Gastroesophageal sphincter (tissue), 4 donors: ENCODE data around the gene PGM1. TPM values are rescaled to one million over a fixed set of nuclear protein-coding genes. Genes with fewer than 3 reads are reported as not detected.

Experiments used
- ATAC-seq: fragments of 150-250 bp; one replicate; pipeline ENCODE4 v1.9.1; 2016; ENCODE audit warnings: mild to moderate bottlenecking, moderate library complexity
- H3K27ac ChIP-seq, 4 donors: fragments of 200-600 bp; sonication (generic) in 3 of 4; 1 replicate in 3 of 4; 2 replicates in 1 of 4; pipeline ENCODE4 v1.5.1; 2016 to 2019
- H3K27me3 ChIP-seq: fragments of 200-600 bp; sonication (generic); one replicate; pipeline ENCODE4 v1.5.1; 2019
- H3K36me3 ChIP-seq, 2 donors: fragments of 200-600 bp; sonication (generic); one replicate each; pipeline ENCODE4 v1.5.1; 2019; ENCODE audit warnings: control low read depth in 1 of 2
- H3K4me1 ChIP-seq, 3 donors: fragments of 200-600 bp; sonication (generic); 1 replicate in 2 of 3; 2 replicates in 1 of 3; pipeline ENCODE4 v1.5.1; 2016 to 2019; ENCODE audit warnings: control low read depth in 2 of 3
- H3K4me3 ChIP-seq, 2 donors: fragments of 200-600 bp; sonication (generic); one replicate each; pipeline ENCODE4 v1.5.1; 2019; ENCODE audit warnings: mild to moderate bottlenecking in 1 of 2, moderate library complexity in 1 of 2
- H3K9me3 ChIP-seq, 3 donors: fragments of 200-600 bp; sonication (generic); one replicate each; pipeline ENCODE4 v1.5.1; 2017 to 2019; ENCODE audit warnings: control low read depth in 2 of 3
- EP300 ChIP-seq: sonication (generic); formaldehyde crosslinking; IDR thresholded peaks from one replicate; pipeline ENCODE4 v1.6.1; 2017; ENCODE audit warnings: antibody characterized with exemption, mild to moderate bottlenecking
- POLR2A ChIP-seq, 2 donors: fragments of 450-650 bp; IDR thresholded peaks; one replicate each; pipeline ENCODE4 v1.6.1; 2017; ENCODE audit warnings: antibody characterized with exemption in 2 of 2, mild to moderate bottlenecking in 2 of 2, moderate library complexity in 1 of 2
- POLR2AphosphoS5 ChIP-seq: sonication (generic); formaldehyde crosslinking; IDR thresholded peaks from one replicate; pipeline ENCODE4 v1.6.1; 2017; ENCODE audit warnings: antibody characterized with exemption
- WGBS, 2 donors: methylation state at CpG; one replicate each; pipeline ENCODE4 v1.1.5; 2018; ENCODE audit warnings: low coverage in 1 of 2; 5-methylcytosine and 5-hydroxymethylcytosine counted together
- total RNA-seq, 4 donors: library from RNA; depleted of rRNA; stranded (reverse); fragments of >200 nt; gene quantifications; one replicate each; pipeline ENCODE4 v1.1.0, GENCODE V29; 2016
- TF ChIP-seq, protein P1 (sequence below), 4 experiments: fragments of 200-600 bp in 2 of 4; fragments of 450-650 bp in 2 of 4; sonication (generic) in 1 of 4; IDR thresholded peaks; one replicate each; pipeline ENCODE4 v1.5.1; 2017 to 2019; ENCODE audit warnings: antibody characterized with exemption in 4 of 4, mild to moderate bottlenecking in 2 of 4, moderate library complexity in 2 of 4

The PGM1 gene
- total RNA-seq, 4 donors from 2014 or later, result 40.0 to 95.6 (median 61.4) TPM

DNA sequence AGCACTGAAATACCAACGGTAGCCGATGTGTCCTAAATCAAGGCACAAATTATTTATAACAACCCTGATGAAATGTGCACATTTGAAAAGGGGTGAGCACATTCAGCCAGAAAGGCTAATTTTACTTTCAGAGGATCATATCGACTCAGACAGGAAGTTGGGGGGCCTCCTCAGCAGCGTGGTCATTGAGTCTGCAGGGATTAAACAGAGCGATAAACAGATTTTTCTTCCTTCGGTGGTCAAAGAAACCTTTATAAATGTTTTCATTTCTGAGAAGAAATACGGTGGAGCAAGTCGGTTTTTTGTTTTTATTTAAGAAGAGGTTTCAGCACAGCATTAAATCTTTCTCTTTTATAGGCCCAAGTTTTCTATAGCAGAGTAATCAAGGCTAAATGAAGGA lies 45.7 kb downstream of the PGM1 start:
- WGBS, 2 donors, result 52 to 64% methylated on average over 6 to 8 of the region's 8 CpGs
- Histone ChIP-seq H3K4me3 (no peak overlapping the region), H3K27me3 (no peaks in the 10 kb centered on the region), H3K4me1 (peaks cover 0 to 6% (median under 1%) of the 10 kb centered on the region in 3 donors), H3K27ac (no peak overlapping the region), H3K36me3 (peaks cover 0 to 34% of the 10 kb centered on the region in 2 donors), H3K9me3 (no peaks in the 10 kb centered on the region)
- TF ChIP-seq POLR2A (IDR thresholded peaks at IDR 0.05), result no peak
- no peak for TF ChIP-seq POLR2AphosphoS5
- TF ChIP-seq, protein P1, sequence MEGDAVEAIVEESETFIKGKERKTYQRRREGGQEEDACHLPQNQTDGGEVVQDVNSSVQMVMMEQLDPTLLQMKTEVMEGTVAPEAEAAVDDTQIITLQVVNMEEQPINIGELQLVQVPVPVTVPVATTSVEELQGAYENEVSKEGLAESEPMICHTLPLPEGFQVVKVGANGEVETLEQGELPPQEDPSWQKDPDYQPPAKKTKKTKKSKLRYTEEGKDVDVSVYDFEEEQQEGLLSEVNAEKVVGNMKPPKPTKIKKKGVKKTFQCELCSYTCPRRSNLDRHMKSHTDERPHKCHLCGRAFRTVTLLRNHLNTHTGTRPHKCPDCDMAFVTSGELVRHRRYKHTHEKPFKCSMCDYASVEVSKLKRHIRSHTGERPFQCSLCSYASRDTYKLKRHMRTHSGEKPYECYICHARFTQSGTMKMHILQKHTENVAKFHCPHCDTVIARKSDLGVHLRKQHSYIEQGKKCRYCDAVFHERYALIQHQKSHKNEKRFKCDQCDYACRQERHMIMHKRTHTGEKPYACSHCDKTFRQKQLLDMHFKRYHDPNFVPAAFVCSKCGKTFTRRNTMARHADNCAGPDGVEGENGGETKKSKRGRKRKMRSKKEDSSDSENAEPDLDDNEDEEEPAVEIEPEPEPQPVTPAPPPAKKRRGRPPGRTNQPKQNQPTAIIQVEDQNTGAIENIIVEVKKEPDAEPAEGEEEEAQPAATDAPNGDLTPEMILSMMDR (IDR thresholded peaks at IDR 0.05), result no peak
- no peak for ATAC-seq

DNA sequence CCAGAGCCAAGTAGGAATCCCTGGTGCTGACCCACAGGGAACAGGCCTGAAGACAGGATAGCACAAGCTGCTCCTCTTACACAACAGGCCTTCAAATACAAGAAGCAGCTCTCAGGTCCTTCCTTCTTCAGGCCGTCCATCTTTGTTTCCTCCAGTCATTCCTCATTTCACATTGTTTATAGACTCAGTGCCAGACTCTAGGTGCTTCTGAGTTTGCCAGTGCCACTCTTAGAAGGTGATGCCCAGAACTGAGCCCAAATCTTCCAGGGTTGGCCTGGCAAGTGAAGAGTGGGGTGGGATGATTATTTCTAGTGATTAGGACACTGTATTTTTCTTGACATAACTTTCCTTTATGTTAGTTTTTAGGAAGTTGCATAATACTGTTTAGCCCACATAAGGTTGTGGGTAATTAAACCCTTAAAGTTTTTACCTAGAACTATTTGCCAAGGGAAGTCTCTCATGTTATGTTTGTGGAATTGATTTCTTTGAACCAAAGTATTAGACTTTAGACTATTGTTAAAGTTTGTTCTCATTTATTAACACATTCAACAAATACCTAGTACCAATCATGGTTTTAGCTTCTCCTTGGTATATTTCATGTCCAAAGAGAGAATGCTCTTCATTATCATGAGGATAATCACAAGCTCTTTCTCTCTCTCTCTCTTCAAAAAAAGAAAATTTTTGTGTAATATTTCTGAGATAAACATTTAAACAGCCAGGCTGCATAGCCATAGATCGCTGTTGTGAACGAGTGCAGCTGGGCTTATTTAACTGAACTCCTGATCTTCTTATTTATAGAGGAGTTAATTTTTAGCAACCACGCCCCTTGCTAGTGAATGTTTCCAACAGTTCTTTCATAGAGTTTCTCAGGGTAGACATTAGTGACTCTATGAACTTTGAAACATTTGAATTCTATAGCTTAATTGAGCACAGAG lies 47.7 kb downstream of the PGM1 start:
- no peaks in the 10 kb centered on the region for H3K27me3 ChIP-seq
- H3K4me3 ChIP-seq, result no peak overlapping the region
- no peak for ATAC-seq
- H3K36me3 ChIP-seq, result peaks cover 0 to 20% of the 10 kb centered on the region in 2 donors
- H3K27ac ChIP-seq, result no peak overlapping the region
- no peaks in the 10 kb centered on the region for H3K9me3 ChIP-seq
- 69 to 78% methylated on average over 2 to 4 of the region's 4 CpGs for WGBS, 2 donors
- peaks cover 6 to 27% (median 9%) of the 10 kb centered on the region in 3 donors for H3K4me1 ChIP-seq
- TF ChIP-seq EP300 (no peak), POLR2AphosphoS5 (no peak), POLR2A (IDR thresholded peaks at IDR 0.05) (no peak)
- TF ChIP-seq, protein P1 (IDR thresholded peaks at IDR 0.05), result no peak

- TF ChIP-seq, protein P1 (IDR thresholded peaks at IDR 0.05), result no peak
- TF ChIP-seq POLR2A (IDR thresholded peaks at IDR 0.05) (no peak), POLR2AphosphoS5 (no peak)
- no peaks in the 10 kb centered on the region for H3K9me3 ChIP-seq
- H3K27me3 ChIP-seq, result no peaks in the 10 kb centered on the region
- ATAC-seq, result no peak
- WGBS, 2 donors, result 67 to 86% methylated on average over 1 to 4 of the region's 4 CpGs
- H3K36me3 ChIP-seq, result peaks cover 0 to 13% of the 10 kb centered on the region in 2 donors
- peaks cover 6 to 28% (median 9%) of the 10 kb centered on the region in 3 donors for H3K4me1 ChIP-seq
- no peak overlapping the region for H3K4me3 ChIP-seq
- H3K27ac ChIP-seq, result no peak overlapping the region
Measured at GRCh38 chr1:63641615-63642014, 48.4 kb downstream of the PGM1 start.

DNA sequence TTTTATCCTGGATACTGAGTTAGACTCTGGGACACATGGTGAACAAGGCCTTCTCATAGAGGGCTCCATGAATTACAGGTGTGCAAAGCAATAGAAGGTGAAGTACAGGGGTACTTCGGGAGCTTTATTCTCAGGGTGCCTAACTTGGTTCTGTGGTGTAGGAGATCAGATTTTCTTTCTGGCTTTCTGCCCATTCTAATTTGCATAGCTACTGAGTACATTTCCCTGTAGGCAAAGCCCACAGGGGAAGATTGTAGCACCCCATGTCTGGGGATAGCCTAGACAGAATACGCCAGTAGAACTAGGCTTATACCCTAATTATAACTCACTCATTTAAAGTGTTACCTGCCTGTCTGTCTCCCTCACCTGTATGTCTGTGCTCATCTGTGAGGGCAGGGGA lies 49.7 kb downstream of the PGM1 start:
- H3K27ac ChIP-seq, result no peak overlapping the region
- WGBS, 2 donors, result 80 to 97% methylated on average over 1 to 2 of the region's 2 CpGs
- TF ChIP-seq POLR2A (IDR thresholded peaks at IDR 0.05), result no peak
- TF ChIP-seq POLR2AphosphoS5, result no peak
- no peak for TF ChIP-seq EP300
- TF ChIP-seq, protein P1 (IDR thresholded peaks at IDR 0.05), result no peak
- H3K36me3 ChIP-seq, result peaks cover 0 to 12% of the 10 kb centered on the region in 2 donors
- no peak overlapping the region for H3K4me3 ChIP-seq
- H3K27me3 ChIP-seq, result no peaks in the 10 kb centered on the region
- no peaks in the 10 kb centered on the region for H3K9me3 ChIP-seq
- H3K4me1 ChIP-seq, result peaks cover 6 to 28% (median 9%) of the 10 kb centered on the region in 3 donors
- ATAC-seq, result no peak

DNA sequence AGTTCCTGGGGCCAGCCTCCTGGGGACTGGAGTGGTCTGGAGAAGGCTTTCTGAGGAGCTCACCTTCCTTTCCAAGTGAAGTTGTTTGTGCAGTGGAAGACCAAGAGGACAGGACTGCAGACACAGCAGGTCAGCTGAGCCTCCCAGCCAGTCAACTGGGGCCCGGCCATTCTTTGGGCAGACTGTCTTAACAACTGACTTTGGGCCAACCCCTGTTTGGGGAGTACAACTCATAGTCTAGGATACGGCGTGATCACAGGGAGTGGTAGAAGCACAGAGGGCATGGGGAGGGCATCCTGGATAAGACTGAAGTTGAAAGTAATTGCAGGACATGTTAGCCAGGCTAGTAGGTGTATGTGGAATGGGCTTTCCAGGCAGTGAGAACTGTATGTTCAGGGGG lies 50.3 kb downstream of the PGM1 start:
- Histone ChIP-seq H3K4me3 (no peak overlapping the region), H3K4me1 (peaks cover 6 to 28% (median 9%) of the 10 kb centered on the region in 3 donors), H3K36me3 (peaks cover 0 to 12% of the 10 kb centered on the region in 2 donors), H3K9me3 (no peaks in the 10 kb centered on the region), H3K27me3 (no peaks in the 10 kb centered on the region), H3K27ac (no peak overlapping the region)
- ATAC-seq, result no peak
- TF ChIP-seq, protein P1 (IDR thresholded peaks at IDR 0.05), result no peak
- WGBS, 2 donors, result 86 to 100% methylated on average over 1 to 2 of the region's 3 CpGs
